NCI-H1694 (cell line): ENCODE measurements around the gene MAU2.
"Not testable (repeated sequence)": the region's sequence is repeated elsewhere in the genome, so short reads cannot be mapped to it uniquely, and the experiment has no call there.

Experiments used
- DNase-seq: peaks from one replicate; lab custom pipeline; 2025; lab: John Stamatoyannopoulos, UW

MAU2 gene

DNA sequence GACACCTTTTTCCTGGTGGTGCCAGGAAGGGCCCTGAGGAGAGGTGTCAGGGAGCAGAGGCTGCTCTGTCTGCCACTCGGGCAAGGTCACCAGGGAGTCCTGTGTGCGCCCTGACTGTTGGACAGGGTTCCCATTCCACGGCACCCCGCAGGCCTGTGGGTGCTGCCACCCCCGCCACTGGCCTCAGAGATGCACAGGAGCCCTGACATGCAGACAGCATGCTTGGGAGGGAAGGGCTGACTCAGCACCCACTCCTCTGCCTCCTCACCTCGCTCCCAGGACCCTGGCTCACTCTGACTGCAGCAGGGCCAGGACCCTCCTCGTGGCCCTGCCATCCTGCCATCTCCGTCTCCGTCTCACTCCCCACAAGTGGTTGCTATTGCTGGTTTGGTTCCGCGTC lies 25.3 kb downstream of the MAU2 start:
- DNase-seq = no peak

DNA sequence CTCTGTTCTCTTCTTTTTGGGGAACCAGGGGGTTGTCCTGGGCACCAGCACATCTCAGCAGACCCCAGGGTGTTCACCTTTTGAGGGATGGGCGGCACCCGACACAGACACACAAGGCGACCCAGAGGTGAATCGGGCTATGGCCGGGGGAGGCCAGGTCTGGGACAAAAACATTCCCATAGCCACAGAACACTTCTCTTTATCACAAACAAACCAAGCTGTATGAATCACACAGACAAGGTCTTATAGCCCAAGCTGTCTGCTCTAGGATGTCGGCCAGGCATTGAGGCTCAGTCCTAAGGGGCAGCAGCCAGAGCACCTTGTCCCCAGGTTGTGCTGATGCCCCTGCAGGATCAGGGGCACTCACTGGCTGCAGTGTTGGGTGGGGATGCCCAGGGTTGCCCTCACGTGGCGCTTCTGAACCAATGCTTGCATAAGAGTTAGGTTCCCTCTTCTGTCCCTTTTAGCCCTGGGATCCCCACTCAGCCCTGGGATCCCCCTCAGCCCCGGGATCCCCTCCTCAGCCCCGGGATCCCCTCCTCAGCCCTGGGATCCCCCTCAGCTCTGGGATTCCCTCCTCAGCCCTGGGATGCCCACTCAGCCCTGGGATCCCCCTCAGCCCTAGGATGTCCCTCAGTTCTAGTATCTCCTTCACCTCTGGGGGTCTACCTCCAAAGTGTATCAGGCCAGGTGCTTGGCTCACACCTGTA lies 26.9 kb downstream of the MAU2 start:
- DNase-seq = no peak

DNA sequence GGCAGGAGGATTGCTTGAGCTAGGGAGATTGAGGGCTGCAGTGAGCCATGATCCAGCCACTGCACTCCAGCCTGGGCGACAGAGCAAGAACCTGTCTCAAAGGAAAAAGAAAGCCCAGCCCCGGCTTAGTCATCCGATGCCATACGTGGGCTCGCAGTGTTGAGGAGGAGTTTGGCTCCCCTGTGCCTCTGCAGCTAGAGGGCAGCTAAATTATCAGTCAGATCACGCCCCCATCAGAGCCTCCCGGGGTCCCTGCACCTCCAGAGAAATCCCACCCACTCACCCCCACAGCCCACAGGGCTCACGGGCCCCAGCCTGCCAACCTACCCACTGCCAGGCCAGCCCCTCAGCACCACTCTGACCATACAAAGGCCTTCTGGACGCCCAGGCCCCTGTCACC lies 27.6 kb downstream of the MAU2 start:
- DNase-seq = no peak

DNA sequence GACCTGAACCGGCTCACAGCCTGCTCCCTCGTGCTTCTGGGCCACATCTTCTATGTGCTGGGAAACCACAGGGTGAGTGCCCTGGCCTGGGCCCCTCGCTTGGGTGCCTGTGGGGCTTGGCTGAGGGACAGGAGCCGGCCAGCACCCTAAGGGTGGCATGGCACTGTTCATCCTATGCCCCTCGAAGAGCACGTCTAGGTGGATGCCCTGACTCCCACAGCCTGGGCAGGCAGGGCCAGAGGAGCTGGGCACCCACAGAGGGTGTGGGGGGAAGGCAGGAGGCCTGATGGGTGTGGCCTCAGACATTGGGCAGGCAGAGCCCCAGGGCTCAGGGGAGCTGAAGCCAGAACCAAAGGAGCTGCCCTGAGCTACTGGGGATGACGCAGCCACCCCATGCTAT lies 28.7 kb downstream of the MAU2 start:
- DNase-seq = no peak

DNA sequence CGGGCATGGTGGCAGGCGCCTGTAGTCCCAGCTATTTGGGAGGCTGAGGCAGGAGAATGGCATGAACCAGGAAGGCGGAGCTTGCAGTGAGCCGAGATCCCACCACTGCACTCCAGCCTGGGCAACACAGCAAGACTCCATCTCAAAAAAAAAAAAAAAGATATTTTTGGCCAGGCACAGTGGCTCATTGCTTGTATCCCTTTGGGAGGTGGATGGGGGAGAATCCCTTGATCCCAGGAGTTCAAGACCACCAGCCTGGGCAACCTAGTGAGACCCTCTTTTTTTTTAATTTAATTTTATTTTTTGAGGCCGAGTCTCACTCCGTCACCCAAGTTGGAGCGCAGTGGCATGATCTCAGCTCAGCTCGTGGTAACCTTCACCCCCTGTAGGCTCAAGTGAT lies 30.1 kb downstream of the MAU2 start:
- DNase-seq = not testable (repeated sequence)

DNA sequence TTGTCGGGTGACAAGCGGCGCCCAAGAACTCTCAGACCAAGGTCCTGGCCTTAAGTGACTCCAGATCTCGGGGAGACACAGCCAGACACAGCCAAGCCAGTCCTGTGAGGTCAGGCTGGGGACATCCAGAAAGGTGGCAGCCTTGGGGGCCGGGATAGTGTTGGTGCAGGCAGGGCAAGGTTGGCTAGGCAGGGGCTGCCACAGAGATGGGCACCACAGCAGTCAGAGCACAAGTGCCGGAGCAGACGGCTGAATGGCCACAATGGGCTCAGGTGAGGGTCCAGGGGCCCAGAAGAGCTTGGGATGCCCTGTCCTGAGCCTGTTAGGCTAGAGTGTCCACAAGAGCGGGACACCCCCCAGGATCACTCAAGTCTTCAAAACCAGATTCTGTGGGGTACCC lies 32.2 kb downstream of the MAU2 start:
- no peak for DNase-seq

DNA sequence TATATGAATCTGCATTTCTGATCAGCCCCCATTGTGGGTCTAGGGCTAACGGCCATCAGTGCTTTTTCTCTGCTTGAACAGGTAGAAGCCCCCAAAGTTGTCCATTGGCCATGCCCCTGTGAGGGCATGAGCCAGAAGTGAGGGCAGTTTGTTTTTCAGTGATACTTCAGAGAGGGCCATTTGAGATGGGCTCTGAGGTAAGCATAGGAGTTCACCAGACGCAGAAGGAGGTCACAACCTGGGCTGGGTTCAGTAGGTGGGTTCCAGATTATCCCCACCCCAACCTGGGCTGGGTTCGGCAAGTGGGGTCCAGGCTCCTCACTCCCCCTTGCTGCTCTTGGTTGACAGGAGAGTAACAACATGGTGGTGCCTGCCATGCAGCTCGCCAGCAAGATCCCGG lies 33.4 kb downstream of the MAU2 start:
- DNase-seq = no peak

DNA sequence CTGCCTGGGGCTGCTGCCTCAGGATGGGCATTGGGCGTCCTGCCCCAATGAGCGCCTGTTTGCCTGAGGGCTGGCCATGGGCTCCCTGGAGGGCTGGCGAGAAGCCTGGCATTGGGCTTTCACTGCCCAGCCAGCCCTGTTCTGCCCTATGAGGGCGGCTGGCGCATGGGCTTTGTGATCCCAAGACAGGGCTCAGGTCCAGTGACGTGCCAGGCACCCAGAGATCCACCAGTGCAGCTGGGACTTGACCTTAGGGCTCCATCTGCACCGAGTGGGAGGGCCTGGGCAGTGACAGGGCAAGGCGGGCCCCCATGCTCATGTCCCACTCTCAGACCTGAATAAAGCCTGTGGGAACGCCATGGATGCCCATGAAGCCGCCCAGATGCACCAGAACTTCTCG lies 34.3 kb downstream of the MAU2 start:
- no peak for DNase-seq

DNA sequence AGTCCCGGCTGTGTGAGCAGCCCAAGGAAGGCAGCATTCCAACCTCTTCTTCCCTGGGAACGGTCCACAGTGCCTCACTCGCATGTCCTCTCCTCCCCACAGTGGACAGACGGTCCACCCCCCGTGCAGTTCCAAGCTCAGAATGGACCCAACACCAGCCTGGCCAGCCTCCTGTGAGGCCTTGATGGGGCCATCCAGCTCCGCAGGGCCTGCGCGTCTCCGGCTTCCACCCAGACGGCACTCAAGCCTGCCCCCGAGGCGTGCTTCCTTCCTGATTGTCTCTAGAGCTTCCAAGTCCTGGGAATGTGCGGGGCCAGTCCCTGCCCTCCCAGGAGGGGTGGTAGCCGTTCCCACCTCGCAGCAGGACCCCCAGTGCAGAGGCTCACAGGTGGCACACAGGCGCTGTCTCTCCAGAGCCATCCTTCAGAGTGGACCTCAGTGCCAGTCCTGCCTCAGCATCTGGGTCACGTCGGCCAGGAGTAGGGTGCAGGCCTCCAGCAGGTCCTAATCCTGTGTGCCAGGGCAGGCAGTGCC lies 35.0 kb downstream of the MAU2 start:
- no peak for DNase-seq

DNA sequence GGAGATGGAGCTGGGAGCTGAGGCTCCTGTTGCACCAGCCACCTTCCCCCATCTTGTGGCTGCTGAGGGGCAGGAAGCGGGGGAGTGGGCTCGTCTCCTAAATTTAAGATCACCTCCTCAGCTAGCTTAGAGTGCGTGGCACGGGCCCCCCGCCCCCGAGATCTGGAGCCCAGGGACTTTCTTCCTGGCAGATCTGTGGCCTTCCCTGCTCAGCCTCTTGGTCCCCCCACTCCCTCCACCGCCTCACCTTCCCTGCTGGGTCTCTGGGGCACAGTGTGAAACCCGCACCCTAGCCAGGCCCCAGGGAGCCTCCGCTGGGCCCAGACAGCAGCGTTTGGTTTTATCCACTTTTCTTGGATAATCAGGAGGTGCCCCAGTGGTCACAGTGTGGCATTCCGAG lies 35.9 kb downstream of the MAU2 start:
- DNase-seq = no peak

DNA sequence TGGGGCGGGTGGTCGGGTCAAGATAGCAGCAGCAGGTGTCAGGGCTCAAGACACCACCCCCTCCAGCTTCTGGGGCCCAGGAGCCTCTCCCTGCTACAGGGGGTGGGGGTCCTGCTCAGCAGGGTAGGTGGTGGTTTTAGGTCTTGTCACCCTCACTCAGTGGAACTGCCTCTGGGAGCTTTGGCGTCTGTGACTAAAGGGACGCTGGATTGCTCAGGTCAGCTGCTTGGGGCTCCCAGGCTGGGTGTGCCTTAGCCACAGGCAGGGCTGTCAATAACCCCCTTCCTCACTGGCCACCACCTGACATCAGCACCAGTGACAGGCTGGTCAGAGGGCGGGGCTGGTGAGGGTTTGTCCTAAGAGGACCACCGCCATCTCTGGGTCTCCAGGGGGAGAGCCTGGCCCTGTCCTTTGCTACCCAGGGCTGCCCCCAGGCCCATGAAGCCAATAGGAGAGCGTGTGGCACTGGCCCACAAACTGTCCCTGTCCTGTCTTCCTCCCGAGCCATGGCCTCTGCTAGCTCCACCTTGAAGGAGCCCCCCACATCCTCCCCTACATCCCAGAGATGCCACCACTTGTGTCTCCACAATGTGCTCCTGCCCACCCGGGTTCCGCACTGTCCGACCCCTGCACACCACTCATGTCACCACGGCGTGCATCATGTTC lies 36.4 kb downstream of the MAU2 start:
- no peak for DNase-seq

DNA sequence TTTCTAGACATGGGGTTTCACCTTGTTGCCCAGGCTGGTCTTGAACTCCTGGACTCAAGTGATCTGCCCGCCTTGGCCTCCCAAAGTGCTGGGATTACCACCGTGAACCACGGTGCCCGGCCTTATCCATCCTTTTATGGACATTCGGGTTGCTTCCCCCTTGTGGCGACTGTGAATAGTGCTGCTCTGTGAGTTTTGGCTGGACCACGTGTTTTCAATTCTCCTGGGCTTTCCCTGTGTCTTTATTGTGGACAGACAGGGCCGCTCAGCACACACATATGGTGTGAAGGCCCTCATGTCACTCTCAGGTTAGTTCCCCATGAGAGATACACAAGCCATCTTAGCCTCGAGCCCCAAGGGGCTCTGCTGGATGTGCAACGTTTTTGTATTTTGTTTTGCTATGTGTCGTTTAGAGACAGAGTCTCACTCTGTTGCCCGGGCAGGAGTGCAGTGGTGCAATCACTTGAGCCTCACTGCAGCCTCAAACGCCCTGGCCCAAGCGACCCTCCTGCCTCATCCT lies 40.5 kb downstream of the MAU2 start:
- DNase-seq = peak; percentile 72

DNA sequence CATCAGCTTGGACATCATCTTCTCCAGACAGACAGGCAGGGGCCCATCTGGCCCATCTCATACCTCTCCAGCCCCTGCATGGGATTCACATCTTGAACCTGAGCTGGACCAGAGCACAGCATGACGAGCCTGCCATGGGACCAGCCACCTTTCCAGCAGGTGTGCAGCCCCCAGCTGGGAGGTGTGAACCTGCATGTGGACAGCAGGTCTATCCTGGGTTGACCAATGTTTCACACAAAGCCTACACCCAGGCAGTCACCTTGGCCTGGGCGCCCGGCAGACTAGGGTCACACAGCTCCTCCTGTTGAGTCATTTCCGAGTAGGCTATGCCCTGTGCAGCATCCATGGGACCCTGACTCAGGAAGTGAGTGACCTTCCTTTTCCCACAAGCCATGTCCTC lies 41.4 kb downstream of the MAU2 start:
- DNase-seq = no peak

DNA sequence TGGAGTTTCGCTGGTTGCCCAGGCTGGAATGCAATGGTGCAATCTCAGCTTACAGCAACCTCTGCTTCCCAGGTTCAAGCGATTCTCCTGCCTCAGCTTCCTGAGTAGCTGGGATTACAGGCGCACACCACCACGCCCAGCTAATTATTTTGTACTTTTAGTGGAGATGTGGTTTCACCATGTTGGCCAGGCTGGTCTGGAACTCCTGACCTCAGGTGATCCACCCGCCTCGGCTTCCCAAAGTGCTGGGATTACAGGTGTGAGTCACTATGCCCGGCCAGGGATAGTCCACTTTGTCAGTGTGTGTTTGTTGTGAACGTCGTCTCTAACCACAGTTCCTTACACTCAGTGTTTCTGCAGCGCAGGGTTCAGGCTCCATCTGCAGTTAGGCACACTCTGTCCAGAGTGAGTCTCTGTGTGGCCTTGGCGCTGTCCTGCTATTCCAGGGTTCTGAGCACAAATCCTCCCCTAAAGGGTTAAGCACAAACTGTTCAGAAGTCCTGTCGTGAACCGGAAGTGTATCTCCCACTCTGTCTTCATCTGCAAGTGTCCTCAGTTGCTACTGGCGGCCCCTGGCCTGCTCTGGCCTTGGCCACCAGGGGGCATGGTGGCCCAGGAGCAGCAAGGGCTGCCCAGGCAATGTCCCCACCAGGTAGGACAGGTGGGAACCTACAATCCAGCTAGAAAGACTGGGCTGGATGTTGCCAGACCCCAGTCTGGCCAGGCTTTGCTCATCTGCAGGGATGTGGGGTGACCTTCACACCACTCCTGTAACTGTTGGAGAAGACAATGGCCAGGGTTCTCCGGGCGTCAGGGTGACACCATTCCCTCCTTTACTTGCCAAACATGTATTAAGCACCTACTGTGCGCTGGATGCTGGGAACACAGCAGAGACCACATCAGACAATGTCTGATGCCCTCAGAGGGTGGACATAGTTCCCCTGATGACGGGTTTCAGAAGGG lies 46.1 kb downstream of the MAU2 start:
- peak; percentile 13 for DNase-seq

DNA sequence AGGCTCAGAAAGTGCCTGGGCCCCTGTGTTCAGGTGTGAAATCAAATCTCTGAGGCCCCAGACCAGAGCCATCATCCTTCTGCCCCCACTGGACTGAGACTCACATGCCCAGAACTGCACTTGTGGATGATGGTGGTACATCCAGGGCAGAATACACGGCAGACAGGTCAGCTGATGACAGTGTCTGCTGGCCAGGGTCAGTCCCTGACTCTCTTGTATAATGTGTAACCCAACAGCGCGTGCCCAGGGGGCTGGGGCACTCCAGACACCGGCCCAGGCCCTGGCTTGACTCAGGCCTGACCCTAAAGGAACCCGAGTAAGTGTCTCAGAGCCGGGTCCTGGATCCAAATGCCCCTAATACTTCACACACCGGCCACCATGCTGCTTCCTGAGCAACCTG lies 47.5 kb downstream of the MAU2 start:
- no peak for DNase-seq

DNA sequence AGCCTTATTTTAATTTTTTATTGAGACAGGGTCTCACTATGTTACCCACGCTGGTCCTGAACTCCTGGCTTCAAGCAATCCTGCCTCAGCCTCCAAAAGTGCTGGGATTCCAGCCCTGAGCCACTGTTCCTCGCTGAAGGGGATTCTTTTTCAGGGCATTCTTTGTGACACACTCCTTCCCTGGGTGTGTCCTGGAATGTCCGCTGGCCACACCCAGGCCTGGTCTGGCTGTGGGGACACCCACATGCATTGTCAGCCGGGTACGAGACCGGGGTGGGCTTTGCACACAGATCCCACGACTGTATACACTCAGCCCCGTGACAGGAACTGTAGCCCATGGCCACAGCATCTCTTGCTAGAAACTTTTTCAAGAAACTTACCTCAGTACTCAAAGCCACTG lies 50.4 kb downstream of the MAU2 start:
- no peak for DNase-seq

DNA sequence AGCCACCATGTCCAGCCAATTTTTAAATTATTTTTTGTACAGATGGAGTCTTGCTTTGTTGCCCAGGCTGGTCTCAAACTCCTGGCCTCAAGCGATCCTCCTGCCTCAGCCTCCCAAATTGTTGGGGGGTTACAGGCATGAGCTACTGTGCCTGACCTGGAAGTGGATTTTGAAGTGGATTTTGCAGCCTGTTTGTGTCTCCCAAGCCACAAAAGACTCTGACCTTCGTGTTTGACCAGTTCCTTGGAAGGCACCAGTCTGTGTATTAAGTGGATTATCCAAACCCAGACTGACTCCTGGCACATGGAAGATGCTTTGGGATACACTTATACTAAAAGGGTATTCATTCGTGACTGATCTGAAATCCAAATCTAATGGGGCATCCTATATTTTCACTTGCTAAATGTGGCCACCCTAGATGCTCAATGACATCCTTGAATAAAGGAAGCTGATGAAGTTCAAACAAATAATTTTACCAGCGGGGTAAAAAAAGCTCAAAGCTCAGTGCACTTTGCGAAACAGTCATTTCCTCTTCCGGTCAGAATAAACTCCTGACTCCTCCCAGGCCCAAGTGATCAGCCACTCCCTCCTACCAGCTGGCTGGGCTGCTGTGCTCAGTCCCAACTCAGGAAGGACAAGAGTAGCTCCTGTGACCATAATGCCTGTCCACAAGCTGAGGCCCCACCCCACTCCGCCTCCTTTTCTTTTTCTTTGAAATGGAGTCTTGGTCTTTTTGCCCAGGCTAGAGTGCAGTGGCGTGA lies 52.2 kb downstream of the MAU2 start:
- DNase-seq = no peak

DNA sequence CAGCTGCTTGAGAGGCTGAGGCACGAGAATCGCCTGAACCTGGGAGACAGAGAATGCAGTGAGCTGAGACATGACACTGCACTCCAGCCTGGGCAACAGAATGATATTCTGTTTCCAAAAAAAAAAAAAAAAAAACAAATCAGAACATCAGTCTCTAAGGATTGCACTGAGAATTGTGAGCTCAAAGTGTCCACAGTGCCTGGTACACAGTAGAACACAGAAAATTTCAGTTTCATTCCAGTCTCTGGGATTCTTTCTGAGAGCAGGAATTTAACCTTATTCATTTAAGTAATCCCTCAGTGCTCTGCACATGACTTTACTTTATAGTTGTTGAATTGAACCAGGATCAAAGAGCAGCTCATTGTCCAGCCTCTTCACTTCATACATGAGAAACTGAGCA lies 58.9 kb downstream of the MAU2 start:
- DNase-seq = no peak

DNA sequence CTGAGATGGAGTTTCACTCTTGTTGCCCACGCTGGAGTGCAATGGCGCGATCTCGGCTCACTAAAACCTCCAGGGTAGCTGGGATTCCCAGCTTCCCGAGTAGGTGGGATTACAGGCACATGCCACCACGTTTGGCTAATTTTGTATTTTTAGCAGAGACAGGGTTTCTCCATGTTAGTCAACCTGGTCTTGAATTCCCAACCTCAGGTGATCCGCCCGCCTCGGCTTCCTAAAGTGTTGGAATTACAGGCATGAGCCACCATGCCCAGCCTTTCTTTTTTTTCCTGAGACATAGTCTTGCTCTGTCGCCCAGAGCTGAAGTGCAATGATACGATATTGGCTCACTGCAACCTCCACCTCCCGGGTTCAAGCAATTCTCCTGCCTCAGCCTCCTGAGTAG lies 59.7 kb downstream of the MAU2 start:
- DNase-seq = not testable (repeated sequence)

DNA sequence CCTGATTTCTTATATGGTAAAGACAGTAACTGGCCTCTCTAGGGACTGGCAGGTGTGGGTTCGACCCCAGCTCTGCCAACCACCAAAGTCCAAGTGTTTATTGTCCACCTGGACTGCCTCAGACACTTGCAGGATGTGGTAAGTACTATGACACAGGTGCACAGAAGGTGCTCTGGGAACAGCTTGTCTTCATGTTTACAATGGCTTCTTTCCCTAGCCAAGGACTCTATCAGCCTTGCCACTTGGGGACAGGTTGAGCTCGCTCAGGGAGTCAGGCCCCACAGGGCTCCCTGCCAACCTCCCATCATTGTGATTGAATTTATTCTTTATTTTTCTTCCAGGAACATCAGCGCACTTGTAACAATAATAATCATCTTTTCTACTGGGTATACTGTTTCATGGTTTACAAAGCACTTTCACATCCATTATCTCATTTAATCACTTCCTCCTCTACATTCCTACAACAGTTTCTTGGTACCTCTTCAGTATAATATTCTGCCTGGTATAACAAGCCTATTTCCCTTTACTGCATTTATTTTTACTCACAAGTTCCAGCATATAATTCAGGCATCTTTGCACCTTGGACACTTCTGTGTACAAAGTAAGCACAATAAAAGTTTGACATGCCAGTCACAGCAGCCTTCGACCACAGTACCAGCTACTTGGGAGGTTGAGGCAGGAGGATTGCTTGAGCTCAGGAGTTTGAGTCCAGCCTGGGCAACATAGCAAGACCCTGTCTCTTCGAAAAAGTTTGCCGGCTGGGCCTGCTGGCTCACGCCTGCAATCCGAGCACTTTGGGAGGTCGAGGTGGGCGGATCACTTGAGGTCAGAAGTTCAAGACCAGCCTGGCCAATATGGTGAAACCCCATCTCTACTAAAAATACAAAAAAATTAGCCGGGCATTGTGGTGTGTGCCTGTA lies 60.6 kb downstream of the MAU2 start:
- DNase-seq = no peak

DNA sequence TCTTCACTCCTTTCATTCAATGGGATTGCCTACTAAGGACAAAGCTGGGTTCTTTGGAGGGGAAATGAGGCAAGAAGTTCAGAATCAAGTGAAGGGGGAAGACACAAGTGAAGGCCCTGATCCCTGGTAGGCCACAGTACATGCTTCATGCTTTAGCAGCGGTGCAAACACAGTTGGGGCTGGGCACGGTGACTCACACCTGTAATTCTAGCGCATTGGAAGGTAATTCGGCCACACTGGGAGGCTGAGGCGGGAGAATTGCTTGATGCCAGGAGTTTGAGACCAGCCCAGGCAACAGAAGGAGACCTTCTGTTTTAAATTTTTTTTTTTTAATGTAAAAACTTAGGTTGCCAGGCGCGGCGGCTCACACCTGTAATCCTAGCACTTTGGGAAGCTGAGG lies 61.5 kb downstream of the MAU2 start:
- no peak for DNase-seq
